Heart left ventricle (tissue), 16 donors: ENCODE measurements around the gene SPEG. TPM values are rescaled to one million over a fixed set of nuclear protein-coding genes. Genes with fewer than 3 reads are reported as not detected.

ENCODE experiments used
- ATAC-seq, 4 donors: fragments of 200-7000 bp; cut with Tn5 transposase; one replicate each; pipeline ENCODE4 v1.9.1; 2020 to 2022; ENCODE audit warnings: moderate library complexity in 4 of 4, mild to moderate bottlenecking in 3 of 4, moderate number of reproducible peaks in 1 of 4
- DNase-seq, 5 donors: peaks; one replicate each; pipeline ENCODE4 v3.0.0-alpha.2; 2020
- H3K27ac ChIP-seq, 12 donors: fragments of 200-600 bp; sonication (generic) in 4 of 12; one replicate each; pipeline versions ENCODE4 v1.5.0 to v1.8.0; 2016 to 2022; ENCODE audit warnings: mild to moderate bottlenecking in 2 of 12
- H3K27me3 ChIP-seq, 9 donors: fragments of 200-600 bp; sonication (generic) in 2 of 9; one replicate each; pipeline versions ENCODE4 v1.5.1 to v1.8.0; 2016 to 2022; ENCODE audit warnings: mild to moderate bottlenecking in 3 of 9
- H3K36me3 ChIP-seq, 9 donors: fragments of 200-600 bp; sonication (generic) in 2 of 9; one replicate each; pipeline versions ENCODE4 v1.5.0 to v1.8.0; 2018 to 2022; ENCODE audit warnings: mild to moderate bottlenecking in 2 of 9
- H3K4me1 ChIP-seq, 12 donors: fragments of 200-600 bp; sonication (generic) in 4 of 12; one replicate each; pipeline versions ENCODE4 v1.5.0 to v1.8.0; 2016 to 2022; ENCODE audit warnings: mild to moderate bottlenecking in 3 of 12
- H3K4me3 ChIP-seq, 12 donors: fragments of 200-600 bp; sonication (generic) in 4 of 12; one replicate each; pipeline versions ENCODE4 v1.5.0 to v1.8.0; 2017 to 2022; ENCODE audit warnings: mild to moderate bottlenecking in 9 of 12, moderate library complexity in 4 of 12
- H3K9me3 ChIP-seq, 12 donors: fragments of 200-600 bp; sonication (generic) in 4 of 12; one replicate each; pipeline versions ENCODE4 v1.5.0 to v1.8.0; 2016 to 2022; ENCODE audit warnings: mild to moderate bottlenecking in 1 of 12
- POLR2A ChIP-seq, 2 donors: fragments of 450-650 bp; IDR thresholded peaks; one replicate each; pipeline ENCODE4 v1.6.1; 2017; ENCODE audit warnings: antibody characterized with exemption in 2 of 2, mild to moderate bottlenecking in 2 of 2, moderate library complexity in 2 of 2
- WGBS, 4 donors: extraction: QIAGEN DNeasy Blood & Tissue Kit in 2 of 4; methylation state at CpG; one replicate each; pipeline versions ENCODE4 v1.1.5 to v1.1.7; 2013 to 2018; 5-methylcytosine and 5-hydroxymethylcytosine counted together
- intact Hi-C, 10 donors: fragments of 100-400 bp; cut with DNase I; formaldehyde crosslinking; loops; one replicate each; pipeline versions ENCODE4 v1.11.1 to v1.14.2; 2022
- polyA plus RNA-seq, 2 donors: library from polyadenylated mRNA; stranded (reverse); fragments of 200-250 nt; gene quantifications; one replicate each; pipeline ENCODE4 v1.2.3, GENCODE V29; 2013
- total RNA-seq, 9 donors: library from RNA; depleted of rRNA in 2 of 9; stranded (reverse); fragments of >200 nt in 2 of 9; fragmentation: NEBNext Ultra II Directional in 3 of 9; extraction: Animal tissue kit (Norgen Biotek cat#: 25700) in 3 of 9; gene quantifications; one replicate each; pipeline versions ENCODE4 v1.1.0 to v1.2.4, GENCODE V29; 2016 to 2023
- TF ChIP-seq, protein P1 (sequence below), 12 donors: fragments of 200-600 bp; sonication (generic) in 4 of 12; IDR thresholded peaks; one replicate each; pipeline versions ENCODE4 v1.5.0 to v1.8.0; 2018 to 2022; ENCODE audit warnings: antibody characterized with exemption in 12 of 12, mild to moderate bottlenecking in 5 of 12
- donor health status: ischemic (EF 13 %, LVEDD 7.1; RV severe dilation, severe dysfunction).
- donor health status: healthy with polysubstance abuse.
- donor health status: DM: no; HTN: yes; CAD: no.
- donor health status: DM: no; HTN: no; CAD: no.
- donor health status: ischemic (EF 25% LVEDD 6.9; RV normal size, moderate dysfunction).
- donor health status: ischemic (EF 25% LVEDD 5.7; RV mildly dilated, moderate dysfunction).
- donor health status: healthy.
- donor health status: DM: yes; HTN: yes; CAD: no.
- donor health status: ischemic (EF 35%, LVEDD 5.7; RV mildly dilated, moderate dysfunction).
- donor health status: nonischemic (EF 11% LVEDD 7.7; RV severe dilation, severe dysfunction).
- donor health status: DM: yes; HTN: yes; CAD: no.
- donor health status: PGD.
- donor health status: ischemic (EF 29% LVEDD 5.4; RV normal size, mild dysfunction).
- donor health status: nonischemic (EF 23%, LVEDD 6.1; RV moderate dilation, normal function).

Gene SPEG
- total and polyA plus RNA-seq, 11 donors, result 64.8 to 150 (median 108) TPM

DNA sequence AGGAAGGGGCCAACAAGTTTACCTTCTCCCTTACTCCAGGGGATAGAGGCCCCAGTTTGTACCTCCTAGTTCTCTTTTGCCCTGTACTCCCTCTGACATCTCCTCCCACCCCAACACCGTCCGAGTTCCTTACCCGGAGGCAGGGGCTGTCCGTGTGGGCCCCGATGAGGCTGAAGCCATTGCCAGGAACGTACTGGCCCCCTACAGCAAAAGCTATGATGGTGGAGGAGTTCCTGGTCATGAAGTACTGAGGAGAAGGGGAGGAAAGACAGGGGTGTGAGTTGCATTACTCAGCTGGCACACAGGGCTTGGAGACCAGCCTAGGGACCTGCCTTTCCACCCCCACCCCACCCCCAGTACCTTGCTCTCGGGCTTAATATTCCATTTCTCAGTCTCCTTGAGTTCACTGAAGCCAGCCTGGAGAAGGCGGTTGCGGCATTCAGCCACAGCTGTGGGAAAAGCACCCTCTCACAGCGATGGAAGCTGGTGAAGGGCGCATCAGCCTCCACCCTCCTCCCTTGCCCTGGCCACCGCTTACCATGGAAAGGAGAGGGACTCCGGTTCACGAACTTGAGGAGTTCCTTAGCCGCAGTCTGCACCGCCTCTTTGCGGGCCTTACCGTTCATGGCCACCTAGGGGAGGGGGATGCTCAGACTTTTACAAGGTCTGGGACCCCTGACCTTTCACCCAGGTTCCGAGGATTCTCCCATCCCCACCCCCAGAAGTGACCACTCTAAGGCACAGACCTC, 47.9 kb upstream of the SPEG start:
- Histone ChIP-seq H3K4me3 (peak overlapping the region; percentile 52 to 95 (median 86)), H3K36me3 (peaks cover 0 to 49% (median 47%) of the 10 kb centered on the region in 9 donors), H3K27me3 (no peaks in the 10 kb centered on the region), H3K27ac (peak overlapping the region; percentile 81 to 99 (median 95)), H3K4me1 (peaks cover 0 to 19% (median 11%) of the 10 kb centered on the region in 12 donors), H3K9me3 (peaks cover 0 to 6% (median 0%) of the 10 kb centered on the region in 12 donors)
- DNase-seq (peak in 1 of 5 donors; percentile 30), ATAC-seq (no peak)
- 46 to 52% (median 49%) methylated on average over 19 of the region's 19 CpGs for WGBS, 4 donors
- no peak for TF ChIP-seq POLR2A (IDR thresholded peaks at IDR 0.05)
- TF ChIP-seq, protein P1, sequence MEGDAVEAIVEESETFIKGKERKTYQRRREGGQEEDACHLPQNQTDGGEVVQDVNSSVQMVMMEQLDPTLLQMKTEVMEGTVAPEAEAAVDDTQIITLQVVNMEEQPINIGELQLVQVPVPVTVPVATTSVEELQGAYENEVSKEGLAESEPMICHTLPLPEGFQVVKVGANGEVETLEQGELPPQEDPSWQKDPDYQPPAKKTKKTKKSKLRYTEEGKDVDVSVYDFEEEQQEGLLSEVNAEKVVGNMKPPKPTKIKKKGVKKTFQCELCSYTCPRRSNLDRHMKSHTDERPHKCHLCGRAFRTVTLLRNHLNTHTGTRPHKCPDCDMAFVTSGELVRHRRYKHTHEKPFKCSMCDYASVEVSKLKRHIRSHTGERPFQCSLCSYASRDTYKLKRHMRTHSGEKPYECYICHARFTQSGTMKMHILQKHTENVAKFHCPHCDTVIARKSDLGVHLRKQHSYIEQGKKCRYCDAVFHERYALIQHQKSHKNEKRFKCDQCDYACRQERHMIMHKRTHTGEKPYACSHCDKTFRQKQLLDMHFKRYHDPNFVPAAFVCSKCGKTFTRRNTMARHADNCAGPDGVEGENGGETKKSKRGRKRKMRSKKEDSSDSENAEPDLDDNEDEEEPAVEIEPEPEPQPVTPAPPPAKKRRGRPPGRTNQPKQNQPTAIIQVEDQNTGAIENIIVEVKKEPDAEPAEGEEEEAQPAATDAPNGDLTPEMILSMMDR (IDR thresholded peaks at IDR 0.05), result no peak
- intact Hi-C loops, result loop anchor here in 6 of 10 donors (10.0 kb wide), 3 partner anchors 92 to 222 kb away; partner anchors contain the start of genes CNPPD1 (in 3 of the 6), NHEJ1 (in 3 of the 6), RETREG2 (in 3 of the 6) and SLC23A3 (in 3 of the 6)

DNA sequence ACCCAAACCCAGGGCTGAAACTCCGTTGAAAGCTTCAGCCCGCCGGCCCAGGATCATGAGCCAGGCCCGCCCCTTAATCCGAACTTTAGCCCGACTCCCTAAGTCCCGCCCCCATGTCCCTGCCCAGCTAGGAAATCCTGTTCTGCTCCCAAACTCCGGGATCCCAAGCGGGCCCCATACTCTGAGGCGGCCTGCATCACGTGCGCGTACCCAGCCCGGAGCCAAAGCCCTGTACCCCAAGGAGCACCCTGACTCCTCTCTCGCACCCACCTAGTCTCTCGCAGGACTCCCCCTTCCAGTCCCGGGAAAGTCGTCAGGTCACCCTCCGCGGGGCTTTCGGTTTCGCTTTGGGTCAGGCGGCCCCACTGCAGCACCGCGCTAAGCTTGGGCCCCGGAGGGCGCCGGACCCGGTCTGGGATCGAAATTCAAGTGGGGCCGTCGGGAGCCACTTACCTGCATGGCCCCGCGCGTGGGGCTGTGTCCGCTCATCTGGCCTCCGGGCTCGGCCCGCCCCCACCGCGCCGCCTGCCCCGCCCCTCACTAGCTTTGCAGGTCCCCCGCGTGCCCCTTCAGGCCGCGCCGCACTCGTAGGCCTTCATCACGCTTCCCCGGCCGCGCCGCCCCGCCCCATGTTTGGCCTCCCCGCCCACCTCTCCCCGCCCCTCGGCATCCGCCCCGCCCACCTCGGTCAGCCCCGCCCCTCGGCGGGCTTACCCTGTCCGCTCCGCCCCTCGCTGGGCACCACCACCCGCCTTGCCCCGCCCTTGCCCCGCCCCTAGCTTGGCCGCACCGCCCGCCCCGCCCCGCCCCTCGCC, 47.1 kb upstream of the SPEG start, which contains the start of gene DNPEP:
DNPEP (minus strand) TSS at position 607 of the 815 bp plus-strand sequence; CDS start at position 489, 118 bp downstream.
- no peaks in the 10 kb centered on the region for H3K27me3 ChIP-seq
- peak within 1 kb of the TSS; percentile 52 to 95 (median 86) for H3K4me3 ChIP-seq
- H3K4me1 ChIP-seq, result peaks cover 0 to 19% (median 11%) of the 10 kb centered on the region in 12 donors
- DNase-seq (peak; percentile 85 to 98 (median 95)), ATAC-seq (peak; percentile 44 to 79 (median 72))
- peak within 1 kb of the TSS; percentile 81 to 99 (median 95) for H3K27ac ChIP-seq
- WGBS, 4 donors, result 0 to 1% (median 1%) methylated on average over 21 to 76 of the region's 76 CpGs
- H3K36me3 ChIP-seq, result peaks cover 0 to 41% (median 39%) of the 10 kb centered on the region in 9 donors
- peak in 1 of 2 donors; percentile 42 for TF ChIP-seq POLR2A (IDR thresholded peaks at IDR 0.05)
- TF ChIP-seq, protein P1 (IDR thresholded peaks at IDR 0.05), result no peak
- H3K9me3 ChIP-seq, result peaks cover 0 to 6% (median 0%) of the 10 kb centered on the region in 12 donors
- intact Hi-C loops, result loop anchor here in 6 of 10 donors (10.0 kb wide), 3 partner anchors 93 to 223 kb away; partner anchors contain the start of genes CNPPD1 (in 3 of the 6), NHEJ1 (in 3 of the 6), RETREG2 (in 3 of the 6) and SLC23A3 (in 3 of the 6)

DNA sequence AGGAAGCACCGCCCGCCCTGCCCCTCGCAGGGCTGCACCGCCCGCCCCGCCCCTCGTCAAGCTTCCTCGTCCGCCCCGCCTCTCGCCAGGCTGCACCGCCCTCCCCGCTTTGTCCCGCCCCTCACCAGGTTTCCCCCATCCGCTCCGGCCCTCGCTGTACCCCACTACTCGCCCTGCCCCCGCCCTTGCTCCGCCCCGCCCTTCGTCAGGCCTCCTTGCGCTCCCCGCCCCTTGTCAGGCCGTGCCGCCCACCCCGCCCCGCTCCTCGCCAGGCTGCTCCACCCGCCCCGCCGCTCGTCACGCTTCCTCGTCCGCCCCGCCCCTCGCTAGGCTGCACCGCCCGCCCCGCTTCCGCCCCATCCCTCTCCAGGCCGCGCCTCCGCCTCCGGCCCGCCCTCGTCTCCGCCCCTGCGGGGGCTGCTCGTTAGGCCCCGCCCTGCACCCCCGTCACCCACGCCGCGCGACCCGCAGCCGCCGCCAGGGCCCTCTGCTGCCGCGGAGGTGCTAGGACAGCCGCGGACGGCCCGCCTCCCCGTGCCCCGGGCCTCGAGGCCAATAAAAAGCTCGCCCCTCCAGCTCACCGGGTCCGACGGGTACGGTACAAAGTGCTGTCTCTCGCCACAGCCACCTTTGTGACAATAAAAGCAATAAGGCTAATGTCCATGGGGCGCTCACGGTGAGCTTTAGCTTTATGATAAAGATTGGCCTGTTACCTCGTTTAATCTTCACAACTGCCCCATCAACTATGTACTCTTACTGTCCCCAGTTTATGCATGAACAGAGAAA, 46.3 kb upstream of the SPEG start:
- intact Hi-C loops, result loop anchor here in 6 of 10 donors (10.0 kb wide), 3 partner anchors 94 to 224 kb away; partner anchors contain the start of genes CNPPD1 (in 3 of the 6), NHEJ1 (in 3 of the 6), RETREG2 (in 3 of the 6) and SLC23A3 (in 3 of the 6)
- DNase-seq (peak; percentile 99 to 100 (median 99)), ATAC-seq (peak; percentile 83 to 92 (median 88))
- Histone ChIP-seq H3K36me3 (peaks cover 0 to 33% (median 31%) of the 10 kb centered on the region in 9 donors), H3K4me3 (peak overlapping the region in 10 of 12 donors; percentile 20 to 95 (median 78)), H3K27ac (peak overlapping the region; percentile 77 to 99 (median 89)), H3K9me3 (peaks cover 0 to 6% (median 0%) of the 10 kb centered on the region in 12 donors), H3K27me3 (no peaks in the 10 kb centered on the region), H3K4me1 (peaks cover 0 to 19% (median 11%) of the 10 kb centered on the region in 12 donors)
- 1 to 3% (median 2%) methylated on average over 21 to 78 of the region's 78 CpGs for WGBS, 4 donors
- TF ChIP-seq POLR2A (IDR thresholded peaks at IDR 0.05), result peak in 1 of 2 donors; percentile 40
- TF ChIP-seq, protein P1 (IDR thresholded peaks at IDR 0.05), result peak; percentile 40 to 87 (median 74)
